Activated effector memory CD4-positive, alpha-beta T cell treated with Interleukin-2 at 50 U/mL for 16 hours (primary cell): ENCODE data around the gene IL13RA2.

Source experiments
- DNase-seq: peaks from one replicate; pipeline ENCODE4 v3.0.0-alpha.2; 2020

IL13RA2 gene

GRCh38 chrX:114976292-114976691 is 41.1 kb downstream of the IL13RA2 start:
- DNase-seq = no peak

GRCh38 chrX:114973013-114973412 is 44.4 kb downstream of the IL13RA2 start:
- no peak for DNase-seq

GRCh38 chrX:114970806-114971205 is 46.6 kb downstream of the IL13RA2 start:
- DNase-seq = no peak

GRCh38 chrX:114964374-114964773 is 53.0 kb downstream of the IL13RA2 start:
- DNase-seq = no peak

- DNase-seq = no peak
Measured at GRCh38 chrX:114962209-114962608, 55.2 kb downstream of the IL13RA2 start.

GRCh38 chrX:114959729-114960128 is 57.7 kb downstream of the IL13RA2 start:
- no peak for DNase-seq
